ENCODE results near the gene RBPJL.

DNA sequence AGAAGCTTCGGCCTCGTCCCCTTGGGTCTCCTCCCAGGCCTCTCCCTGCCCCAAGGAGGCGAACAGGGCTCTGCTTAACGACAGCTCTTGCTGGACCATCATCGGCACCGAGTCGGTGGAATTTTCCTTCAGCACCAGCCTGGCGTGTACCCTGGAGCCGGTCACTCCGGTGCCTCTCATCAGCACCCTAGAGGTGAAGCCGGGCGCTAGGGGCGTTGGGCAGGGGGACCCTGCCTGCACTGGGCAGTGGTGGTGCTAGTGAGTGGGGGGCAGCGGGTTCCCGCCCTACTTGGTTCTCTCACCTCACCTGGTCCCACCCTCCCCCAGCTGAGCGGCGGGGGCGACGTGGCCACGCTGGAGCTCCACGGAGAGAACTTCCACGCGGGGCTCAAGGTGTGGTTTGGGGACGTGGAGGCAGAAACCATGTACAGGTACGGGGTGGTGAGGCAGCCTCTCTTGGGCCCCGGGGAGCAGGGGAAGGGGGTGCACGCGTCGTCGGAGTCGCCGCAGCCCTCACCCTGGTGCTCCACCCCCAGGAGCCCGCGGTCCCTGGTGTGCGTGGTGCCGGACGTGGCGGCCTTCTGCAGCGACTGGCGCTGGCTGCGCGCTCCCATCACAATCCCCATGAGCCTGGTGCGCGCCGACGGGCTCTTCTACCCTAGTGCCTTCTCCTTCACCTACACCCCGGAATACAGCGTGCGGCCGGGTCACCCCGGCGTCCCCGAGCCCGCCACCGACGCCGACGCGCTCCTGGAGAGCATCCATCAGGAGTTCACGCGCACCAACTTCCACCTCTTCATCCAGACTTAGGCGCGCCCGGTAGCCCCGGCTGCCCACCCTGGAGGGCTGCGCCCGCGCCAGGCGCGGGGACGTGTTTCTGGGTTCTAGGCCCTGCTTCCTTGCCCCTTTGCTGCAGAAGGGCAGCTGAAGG lies 9.8 kb downstream of the RBPJL start:
- TF ChIP-seq TAF1 (conservative IDR thresholded peaks at IDR 0.05) (no peak), YY1 (IDR thresholded peaks at IDR 0.05) (no peak), RAD21 (IDR thresholded peaks at IDR 0.05) (no peak), RXRA (IDR thresholded peaks at IDR 0.05) (no peak), EGR1 (IDR thresholded peaks at IDR 0.05; ENCODE audit: low read depth in 2 of 2) (no peak), JUND (IDR thresholded peaks at IDR 0.05) (no peak), GABPA (IDR thresholded peaks at IDR 0.05 in 1 of 2, conservative IDR thresholded peaks at IDR 0.05 in 1 of 2) (no peak)
- TF ChIP-seq, protein P1, sequence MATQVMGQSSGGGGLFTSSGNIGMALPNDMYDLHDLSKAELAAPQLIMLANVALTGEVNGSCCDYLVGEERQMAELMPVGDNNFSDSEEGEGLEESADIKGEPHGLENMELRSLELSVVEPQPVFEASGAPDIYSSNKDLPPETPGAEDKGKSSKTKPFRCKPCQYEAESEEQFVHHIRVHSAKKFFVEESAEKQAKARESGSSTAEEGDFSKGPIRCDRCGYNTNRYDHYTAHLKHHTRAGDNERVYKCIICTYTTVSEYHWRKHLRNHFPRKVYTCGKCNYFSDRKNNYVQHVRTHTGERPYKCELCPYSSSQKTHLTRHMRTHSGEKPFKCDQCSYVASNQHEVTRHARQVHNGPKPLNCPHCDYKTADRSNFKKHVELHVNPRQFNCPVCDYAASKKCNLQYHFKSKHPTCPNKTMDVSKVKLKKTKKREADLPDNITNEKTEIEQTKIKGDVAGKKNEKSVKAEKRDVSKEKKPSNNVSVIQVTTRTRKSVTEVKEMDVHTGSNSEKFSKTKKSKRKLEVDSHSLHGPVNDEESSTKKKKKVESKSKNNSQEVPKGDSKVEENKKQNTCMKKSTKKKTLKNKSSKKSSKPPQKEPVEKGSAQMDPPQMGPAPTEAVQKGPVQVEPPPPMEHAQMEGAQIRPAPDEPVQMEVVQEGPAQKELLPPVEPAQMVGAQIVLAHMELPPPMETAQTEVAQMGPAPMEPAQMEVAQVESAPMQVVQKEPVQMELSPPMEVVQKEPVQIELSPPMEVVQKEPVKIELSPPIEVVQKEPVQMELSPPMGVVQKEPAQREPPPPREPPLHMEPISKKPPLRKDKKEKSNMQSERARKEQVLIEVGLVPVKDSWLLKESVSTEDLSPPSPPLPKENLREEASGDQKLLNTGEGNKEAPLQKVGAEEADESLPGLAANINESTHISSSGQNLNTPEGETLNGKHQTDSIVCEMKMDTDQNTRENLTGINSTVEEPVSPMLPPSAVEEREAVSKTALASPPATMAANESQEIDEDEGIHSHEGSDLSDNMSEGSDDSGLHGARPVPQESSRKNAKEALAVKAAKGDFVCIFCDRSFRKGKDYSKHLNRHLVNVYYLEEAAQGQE (IDR thresholded peaks at IDR 0.05) = no peak
- TF ChIP-seq, protein P2, sequence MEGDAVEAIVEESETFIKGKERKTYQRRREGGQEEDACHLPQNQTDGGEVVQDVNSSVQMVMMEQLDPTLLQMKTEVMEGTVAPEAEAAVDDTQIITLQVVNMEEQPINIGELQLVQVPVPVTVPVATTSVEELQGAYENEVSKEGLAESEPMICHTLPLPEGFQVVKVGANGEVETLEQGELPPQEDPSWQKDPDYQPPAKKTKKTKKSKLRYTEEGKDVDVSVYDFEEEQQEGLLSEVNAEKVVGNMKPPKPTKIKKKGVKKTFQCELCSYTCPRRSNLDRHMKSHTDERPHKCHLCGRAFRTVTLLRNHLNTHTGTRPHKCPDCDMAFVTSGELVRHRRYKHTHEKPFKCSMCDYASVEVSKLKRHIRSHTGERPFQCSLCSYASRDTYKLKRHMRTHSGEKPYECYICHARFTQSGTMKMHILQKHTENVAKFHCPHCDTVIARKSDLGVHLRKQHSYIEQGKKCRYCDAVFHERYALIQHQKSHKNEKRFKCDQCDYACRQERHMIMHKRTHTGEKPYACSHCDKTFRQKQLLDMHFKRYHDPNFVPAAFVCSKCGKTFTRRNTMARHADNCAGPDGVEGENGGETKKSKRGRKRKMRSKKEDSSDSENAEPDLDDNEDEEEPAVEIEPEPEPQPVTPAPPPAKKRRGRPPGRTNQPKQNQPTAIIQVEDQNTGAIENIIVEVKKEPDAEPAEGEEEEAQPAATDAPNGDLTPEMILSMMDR (IDR thresholded peaks at IDR 0.05; ENCODE audit: low read depth, low read length, missing input control) = no peak
